GM12873 (cell line): ENCODE data around the gene MRPL37.

Source experiments
- TF ChIP-seq, protein P1 (sequence below): IDR thresholded peaks from 2 replicates; pipeline ENCODE4 v1.5.1; 2012; ENCODE audit warnings: low read depth, mild to moderate bottlenecking, moderate library complexity, low read length, control low read depth; ENCODE audit not compliant: insufficient read depth; ENCODE audit errors: missing control alignments

The MRPL37 gene

DNA sequence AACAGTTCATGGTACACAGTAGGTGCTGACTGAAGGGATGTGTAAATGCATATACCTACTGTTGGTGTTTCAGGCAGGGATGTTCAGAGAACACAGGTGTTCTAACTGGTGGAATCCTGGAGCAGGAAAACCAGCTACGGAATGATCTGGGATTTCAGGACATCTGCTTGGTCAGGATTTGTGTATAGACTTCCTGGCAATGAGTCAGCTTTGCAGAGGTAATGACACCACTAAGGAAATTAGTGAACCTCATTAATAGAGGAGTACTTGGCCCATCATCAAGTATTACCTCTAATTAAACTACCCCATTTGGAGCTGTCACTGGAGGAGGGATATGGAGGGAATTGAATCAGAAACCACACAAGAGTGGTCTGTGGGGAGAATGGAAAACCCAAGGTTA is 7.3 kb downstream of the MRPL37 start:
- TF ChIP-seq, protein P1, sequence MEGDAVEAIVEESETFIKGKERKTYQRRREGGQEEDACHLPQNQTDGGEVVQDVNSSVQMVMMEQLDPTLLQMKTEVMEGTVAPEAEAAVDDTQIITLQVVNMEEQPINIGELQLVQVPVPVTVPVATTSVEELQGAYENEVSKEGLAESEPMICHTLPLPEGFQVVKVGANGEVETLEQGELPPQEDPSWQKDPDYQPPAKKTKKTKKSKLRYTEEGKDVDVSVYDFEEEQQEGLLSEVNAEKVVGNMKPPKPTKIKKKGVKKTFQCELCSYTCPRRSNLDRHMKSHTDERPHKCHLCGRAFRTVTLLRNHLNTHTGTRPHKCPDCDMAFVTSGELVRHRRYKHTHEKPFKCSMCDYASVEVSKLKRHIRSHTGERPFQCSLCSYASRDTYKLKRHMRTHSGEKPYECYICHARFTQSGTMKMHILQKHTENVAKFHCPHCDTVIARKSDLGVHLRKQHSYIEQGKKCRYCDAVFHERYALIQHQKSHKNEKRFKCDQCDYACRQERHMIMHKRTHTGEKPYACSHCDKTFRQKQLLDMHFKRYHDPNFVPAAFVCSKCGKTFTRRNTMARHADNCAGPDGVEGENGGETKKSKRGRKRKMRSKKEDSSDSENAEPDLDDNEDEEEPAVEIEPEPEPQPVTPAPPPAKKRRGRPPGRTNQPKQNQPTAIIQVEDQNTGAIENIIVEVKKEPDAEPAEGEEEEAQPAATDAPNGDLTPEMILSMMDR, result no peak

DNA sequence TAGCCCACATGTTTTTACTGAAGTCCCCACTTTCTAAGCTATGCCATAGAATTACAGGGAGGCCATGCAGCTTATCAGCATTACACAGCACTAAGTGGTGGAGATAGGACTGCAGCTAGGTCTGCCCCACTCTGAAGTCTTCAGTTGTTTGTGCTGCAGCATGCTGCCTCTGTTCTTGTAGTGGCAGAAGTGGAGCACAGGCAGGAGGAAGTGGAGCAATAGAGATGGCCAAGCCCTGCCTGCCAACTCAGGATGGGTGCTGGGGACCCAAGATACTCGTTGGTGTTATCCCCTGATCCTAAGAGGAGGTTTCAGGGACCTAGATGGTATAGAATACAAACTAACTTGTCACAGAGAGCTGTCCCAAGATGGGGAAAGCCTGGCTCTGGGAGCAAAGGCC is 12.9 kb downstream of the MRPL37 start:
- TF ChIP-seq, protein P1, result no peak

DNA sequence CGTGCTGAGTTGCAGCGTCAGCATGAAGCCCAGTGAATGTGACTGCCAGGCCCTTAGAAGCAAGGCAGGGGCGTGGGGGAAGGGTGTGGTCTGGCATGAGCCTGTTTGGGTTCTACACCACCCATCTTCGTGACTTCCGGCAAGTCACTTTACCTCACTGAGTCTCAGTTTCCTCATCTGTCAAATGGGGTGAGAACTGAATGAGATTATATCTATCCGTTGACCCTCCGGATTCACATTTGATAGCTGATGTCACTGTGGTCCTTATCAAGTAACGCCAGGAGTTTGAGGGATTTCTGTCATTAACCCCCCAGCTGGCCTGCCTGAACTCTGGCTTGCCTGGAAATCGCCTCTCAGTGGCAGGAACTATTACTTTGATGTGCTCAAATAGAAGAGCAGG is 15.6 kb downstream of the MRPL37 start:
- TF ChIP-seq, protein P1, result no peak

DNA sequence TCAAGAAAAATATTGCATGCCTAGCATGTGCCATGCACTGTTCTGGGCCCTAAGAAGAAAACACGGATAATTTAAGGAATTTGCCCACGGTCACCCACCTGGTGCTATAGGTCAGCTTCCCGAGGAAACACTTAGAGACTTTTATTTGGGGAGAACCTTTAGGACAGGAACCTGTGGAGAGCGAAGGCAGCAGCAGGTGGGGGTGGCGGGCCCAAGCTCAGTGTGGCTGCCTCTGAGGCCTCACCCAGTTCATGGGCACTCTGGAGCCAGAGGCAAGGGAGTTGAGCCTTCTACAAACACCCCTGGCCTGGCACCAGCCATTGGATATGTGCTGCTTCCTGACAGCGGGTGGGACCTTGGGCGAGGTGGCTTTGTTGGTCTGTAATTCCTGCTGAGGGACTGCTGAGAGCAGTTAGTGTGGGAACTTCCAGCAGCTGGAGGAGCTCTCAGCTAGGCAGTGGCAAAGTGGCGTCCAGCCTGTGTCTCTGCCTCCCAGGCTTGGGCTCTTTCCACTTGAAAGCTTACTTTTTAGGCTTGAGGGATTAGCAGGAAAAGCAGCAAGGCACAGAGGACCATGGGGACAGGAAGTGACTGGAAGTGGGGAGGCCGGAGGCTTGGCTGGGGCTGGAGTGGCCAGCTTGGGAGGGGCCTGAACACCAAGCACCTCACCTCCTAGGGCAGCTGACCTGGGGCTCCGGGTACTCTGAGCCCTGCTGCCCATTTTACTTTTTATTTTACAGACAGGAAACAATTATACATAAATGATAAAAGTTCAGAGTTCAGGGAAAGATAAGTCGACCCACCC is 19.1 kb downstream of the MRPL37 start:
- TF ChIP-seq, protein P1, result no peak

DNA sequence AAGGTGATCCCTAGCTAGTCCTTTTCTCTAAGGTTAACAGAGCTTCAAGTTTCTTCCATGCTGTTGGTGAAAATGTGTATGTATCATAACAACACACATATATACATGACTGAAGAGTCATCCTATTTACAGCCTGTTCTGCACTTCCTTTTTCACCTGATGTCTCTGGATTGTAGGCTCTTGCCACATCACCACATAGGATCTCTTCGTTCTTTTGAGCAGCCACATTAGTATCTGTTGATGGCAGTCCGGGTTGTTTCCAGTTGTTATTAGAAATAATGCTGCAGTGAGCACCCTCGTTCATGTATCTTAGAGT is 19.7 kb downstream of the MRPL37 start:
- TF ChIP-seq, protein P1, result no peak

DNA sequence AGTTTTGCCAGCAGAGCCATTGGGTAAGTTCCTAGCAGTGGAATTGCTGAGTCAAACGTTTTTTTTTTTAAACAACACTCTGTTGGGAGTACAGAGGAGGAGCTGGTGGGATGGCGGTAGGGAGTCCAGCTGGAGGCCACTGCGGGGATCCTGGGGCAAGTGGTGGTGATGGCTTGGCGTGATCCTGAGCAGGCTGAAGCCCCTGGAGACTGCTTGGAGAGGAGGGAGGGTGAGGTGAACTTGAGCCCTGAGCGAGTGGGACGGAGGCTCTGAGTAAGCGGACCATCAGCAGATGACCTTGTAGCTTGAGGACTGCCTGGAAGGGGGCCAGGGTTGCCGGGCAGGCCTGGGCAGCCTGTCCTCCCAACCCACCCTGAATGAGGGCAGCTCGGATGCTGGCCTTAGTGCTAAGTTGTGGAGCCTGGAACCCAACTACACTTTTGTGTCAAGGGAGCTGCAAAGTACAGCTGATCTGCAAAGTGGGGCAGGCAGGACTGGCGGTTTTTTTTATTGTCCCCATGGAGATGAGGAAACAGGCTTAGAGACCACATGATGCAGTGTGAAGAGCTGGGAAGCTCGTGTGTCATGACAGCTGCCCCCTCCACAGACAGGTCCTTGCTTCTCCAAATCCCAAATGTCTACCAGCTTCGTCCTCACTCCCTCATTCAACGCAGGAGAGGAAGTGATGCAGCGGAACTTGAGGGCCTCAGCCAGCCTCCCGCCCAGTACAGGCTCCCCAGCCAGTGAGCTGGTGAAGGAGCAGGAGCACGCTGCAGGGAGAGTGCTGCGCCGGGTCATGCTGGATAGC is 20.2 kb downstream of the MRPL37 start:
- TF ChIP-seq, protein P1, result no peak

DNA sequence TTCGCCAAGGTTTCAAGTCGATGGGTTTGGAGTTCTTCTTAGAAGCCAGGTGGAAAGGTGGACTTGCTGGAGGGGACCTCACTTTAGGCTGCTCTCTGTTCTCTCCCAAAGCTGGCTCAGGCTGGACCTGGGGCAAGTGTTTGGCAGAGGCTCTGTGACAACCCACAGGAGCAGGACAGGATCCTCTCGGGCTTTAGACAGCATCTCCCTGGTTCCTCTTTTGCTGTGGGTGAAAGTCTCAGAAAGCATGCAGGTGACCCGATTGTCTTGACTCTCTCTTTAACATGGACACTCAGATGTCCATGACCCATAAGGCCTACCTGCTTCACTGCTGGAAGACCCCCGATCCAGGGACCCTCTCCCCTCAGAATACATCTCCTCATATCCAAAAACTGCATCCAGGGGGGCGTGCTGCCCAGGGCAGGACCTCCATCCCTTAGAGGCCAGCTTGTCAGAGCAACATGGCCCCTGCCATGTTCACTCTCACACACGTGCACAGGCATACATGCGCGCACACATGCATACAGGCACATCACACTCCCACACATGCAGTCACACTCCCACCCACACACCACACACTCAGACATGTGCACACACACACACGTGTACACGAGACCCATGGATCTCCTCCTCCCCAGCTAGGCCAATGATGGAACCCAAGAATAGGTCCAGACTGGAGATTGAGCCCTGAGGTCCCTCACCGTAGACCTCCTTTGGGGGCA is 21.3 kb downstream of the MRPL37 start:
- TF ChIP-seq, protein P1, result no peak
